K562 (cell line): ENCODE results near the gene CFAP54. TPM values are rescaled to one million over a fixed set of nuclear protein-coding genes. Genes with fewer than 3 reads are reported as not detected.

Experiments
- ATAC-seq: fragments of 200-7000 bp; cut with Tn5 transposase; 3 replicates; pipeline ENCODE4 v1.9.1; 2020; ENCODE audit warnings: moderate library complexity
- BruUV-seq: library from RNA; stranded (reverse); fragments of 400-500 nt; replicated peaks from 2 replicates; lab custom pipeline; 2021; lab: Mats Ljungman, UMichigan
- CTCF ChIA-PET: fragments of 300-600 bp; formaldehyde crosslinking; extraction: SDS; loops from one replicate; lab custom pipeline; 2021; ENCODE audit warnings: low intra/inter-chr PET ratio; lab: Yijun Ruan, JAX
- POLR2A ChIA-PET: fragments of 300-600, 350-650 bp; sonication (Branson Sonifier 250); formaldehyde crosslinking; extraction: SDS; loops from one replicate; lab custom pipeline; 2021; ENCODE audit warnings: antibody characterized with exemption, inconsistent platforms; lab: Yijun Ruan, JAX
- DNase-seq, 4 experiments: peaks; one replicate each; pipeline versions ENCODE4 v3.0.0 to v3.0.0-alpha.2; 2011 to 2018; ENCODE audit warnings: low spot score in 3 of 4, mixed read lengths in 3 of 4; ENCODE audit errors: extremely low read depth in 1 of 4
- FAIRE-seq: peaks from 2 replicates; lab custom pipeline; 2011; peaks lifted over from hg19 to GRCh38; lab: Jason Lieb, UNC
- H2AFZ ChIP-seq: 2 replicates; pipeline ENCODE4 v1.6.0; 2011; ENCODE audit warnings: low read depth, low read length, control low read depth, inconsistent platforms
- H3K27ac ChIP-seq: fragments of 200-600 bp; 3 replicates; pipeline ENCODE4 v1.8.0; 2011; ENCODE audit warnings: low read depth, mild to moderate bottlenecking, control low read depth, inconsistent platforms, low read length, moderate library complexity, mixed read lengths; ENCODE audit errors: extremely low read depth
- H3K27me3 ChIP-seq, 2 experiments: fragments of 300-600 bp in 1 of 2; 2 replicates in 1 of 2; 3 replicates in 1 of 2; pipeline versions ENCODE4 v1.6.0 to v1.8.0; 2011; ENCODE audit warnings: inconsistent platforms in 2 of 2, low read length in 2 of 2, mild to moderate bottlenecking in 1 of 2, mixed read lengths in 1 of 2, moderate library complexity in 1 of 2; ENCODE audit not compliant: control insufficient read depth in 2 of 2, insufficient read depth in 2 of 2
- H3K36me3 ChIP-seq: fragments of 300-600 bp; 3 replicates; pipeline ENCODE4 v1.8.0; 2011; ENCODE audit warnings: mild to moderate bottlenecking, low read length, inconsistent platforms; ENCODE audit not compliant: control insufficient read depth, insufficient read depth
- H3K4me1 ChIP-seq, 2 experiments: fragments of 200-600 bp in 1 of 2; replicated peaks in 1 of 2; 2 replicates in 1 of 2; 3 replicates in 1 of 2; pipeline versions ENCODE4 v1.5.1 to v1.8.0; 2011; ENCODE audit warnings: inconsistent platforms in 2 of 2, low read length in 2 of 2, mild to moderate bottlenecking in 1 of 2, mixed read lengths in 1 of 2, moderate library complexity in 1 of 2; ENCODE audit not compliant: control insufficient read depth in 2 of 2, insufficient read depth in 2 of 2
- H3K4me2 ChIP-seq: 2 replicates; pipeline ENCODE4 v1.6.1; 2011; ENCODE audit warnings: low read length, control low read depth, inconsistent platforms, mixed read lengths; ENCODE audit not compliant: insufficient read depth
- H3K4me3 ChIP-seq: fragments of 200-600 bp; sonication (generic), shearing (Covaris generic); 2 replicates; pipeline ENCODE4 v1.5.1; 2016; ENCODE audit warnings: control low read depth, inconsistent platforms
- H3K79me2 ChIP-seq: fragments of 200-600 bp; 3 replicates; pipeline ENCODE4 v1.8.0; 2011; ENCODE audit warnings: low read length, inconsistent platforms; ENCODE audit not compliant: control insufficient read depth, insufficient read depth
- H3K9ac ChIP-seq, 2 experiments: 2 replicates each; pipeline versions ENCODE4 v1.6.0 to v1.6.1; 2011; ENCODE audit warnings: low read depth in 2 of 2, low read length in 2 of 2, control low read depth in 1 of 2, inconsistent platforms in 1 of 2, mild to moderate bottlenecking in 1 of 2, mixed read lengths in 1 of 2; ENCODE audit not compliant: insufficient read depth in 1 of 2
- H3K9me1 ChIP-seq: one replicate; pipeline ENCODE4 v1.6.0; 2011; ENCODE audit warnings: inconsistent platforms, mild to moderate bottlenecking, low read length, moderate library complexity; ENCODE audit not compliant: control insufficient read depth, insufficient read depth
- H3K9me3 ChIP-seq: replicated peaks from 2 replicates; pipeline ENCODE4 v1.5.1; 2011; ENCODE audit warnings: low read depth, low read length, inconsistent platforms; ENCODE audit not compliant: control insufficient read depth, insufficient read depth
- H4K20me1 ChIP-seq: replicated peaks from 2 replicates; pipeline ENCODE4 v1.6.1; 2011; ENCODE audit warnings: low read length, inconsistent platforms, mixed read lengths; ENCODE audit not compliant: control insufficient read depth, insufficient read depth
- EHMT2 ChIP-seq: fragments of 450-650 bp; IDR thresholded peaks from 2 replicates; pipeline ENCODE4 v1.6.1; 2018; ENCODE audit warnings: antibody characterized with exemption
- HCFC1 ChIP-seq: IDR thresholded peaks from 2 replicates; pipeline ENCODE4 v1.6.1; 2012; ENCODE audit warnings: low read depth, low read length, improper control_type of control experiment
- MIER1 ChIP-seq: fragments of 450-650 bp; IDR thresholded peaks from 2 replicates; pipeline ENCODE4 v1.6.1; 2016; ENCODE audit warnings: antibody characterized with exemption, mild to moderate bottlenecking, low read depth
- NFYB ChIP-seq: IDR thresholded peaks from 2 replicates; pipeline ENCODE4 v1.6.1; 2011; ENCODE audit warnings: mild to moderate bottlenecking, moderate library complexity; ENCODE audit not compliant: insufficient read length; ENCODE audit errors: extremely low read depth
- SOX6 ChIP-seq: fragments of 450-650 bp; IDR thresholded peaks from 2 replicates; pipeline ENCODE4 v1.6.1; 2014; ENCODE audit warnings: mild to moderate bottlenecking
- YBX1 ChIP-seq: fragments of 450-650 bp; IDR thresholded peaks from 2 replicates; pipeline ENCODE4 v1.7.1; 2016; ENCODE audit warnings: mild to moderate bottlenecking
- WGBS: fragments of 100-300 bp; shearing (Covaris generic); methylation state at CpG from one replicate; pipeline ENCODE4 v1.1.6; 2016; ENCODE audit warnings: low coverage, mixed read lengths; ENCODE audit not compliant: insufficient coverage; ENCODE audit errors: missing lambda C conversion rate; 5-methylcytosine and 5-hydroxymethylcytosine counted together
- in situ Hi-C: fragments of 300-500 bp; cut with MboI; formaldehyde crosslinking; loops from 4 replicates; pipeline ENCODE4 v1.15.0; 2018; ENCODE audit warnings: inconsistent platforms, mixed read lengths
- intact Hi-C: fragments of 100-400 bp; cut with micrococcal nuclease; formaldehyde crosslinking; loops from 2 replicates; pipeline ENCODE4 v1.14.2; 2022
- polyA plus RNA-seq, 8 experiments: library from polyadenylated mRNA; depleted of rRNA in 4 of 8; stranded (reverse) in 5 of 8; unstranded in 3 of 8; fragments of >200 nt; fragmentation: Nextera tagmentation in 2 of 8; fragmentation: Illumina TruSeq in 1 of 8; extraction: Ambion mirVana in 2 of 8; extraction: Trizol in 1 of 8; gene quantifications; 2 replicates each; pipeline versions ENCODE4 v1.2.1 to v1.2.3, GENCODE V29; 2011 to 2014; ENCODE audit warnings: inconsistent platforms in 1 of 8, missing spikeins in 1 of 8
- total RNA-seq, 7 experiments: library from RNA; depleted of rRNA in 6 of 7; stranded (reverse); fragments of >200 nt in 6 of 7; fragmentation: Illumina TruSeq in 2 of 7; extraction: Trizol in 2 of 7; gene quantifications; 2 replicates each; pipeline versions ENCODE4 v1.2.1 to v1.2.3, GENCODE V29; 2011 to 2021; ENCODE audit warnings: low replicate concordance in 1 of 7
- TF ChIP-seq, protein P1 (sequence below), 2 experiments: fragments of 450-650 bp; formaldehyde crosslinking in 1 of 2; IDR thresholded peaks; 2 replicates each; pipeline versions ENCODE4 v1.4.0 to v1.6.1; 2014 to 2020; ENCODE audit warnings: mild to moderate bottlenecking in 2 of 2, borderline replicate concordance in 1 of 2, low read depth in 1 of 2

Gene CFAP54
- total and polyA plus RNA-seq, 9 of the 15 experiments (the other 6 are each of a cell fraction or from before 2014, with no cell fraction given) = 0.03 to 0.23 (median 0.10) TPM; not detected in 3

DNA sequence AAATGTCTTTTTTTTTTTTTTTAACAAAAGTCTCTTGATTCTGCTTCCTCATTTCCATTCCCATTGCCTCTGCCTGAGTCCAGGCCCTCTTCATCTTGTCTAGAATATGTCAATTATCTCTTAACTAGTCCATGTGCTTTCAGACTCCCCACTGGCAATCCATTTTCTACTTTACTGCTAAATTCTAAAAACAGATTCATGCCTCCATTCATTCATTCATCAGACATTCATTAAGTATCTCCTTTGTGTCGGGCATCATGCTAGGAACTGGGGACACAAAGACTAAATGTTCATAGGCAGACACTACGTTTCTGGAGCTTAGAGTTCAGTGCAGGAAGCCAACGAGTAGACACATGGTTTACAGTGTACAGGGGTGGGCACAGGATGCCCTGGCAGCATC lies 408.0 kb downstream of the CFAP54 start:
- Histone ChIP-seq H4K20me1 (no peaks in the 10 kb centered on the region), H3K4me1 (0 out of 5 replicates have a peak, but pooled peaks cover 0 to 2% of the 10 kb centered on the region in 2 experiments), H3K4me2 (no peak overlapping the region), H3K9me3 (no peaks in the 10 kb centered on the region), H2AFZ (no peak overlapping the region), H3K9me1 (no peaks in the 10 kb centered on the region), H3K4me3 (no peak overlapping the region), H3K9ac (no peak overlapping the region), H3K36me3 (no peaks in the 10 kb centered on the region), H3K79me2 (no peaks in the 10 kb centered on the region), H3K27ac (no peak overlapping the region), H3K27me3 (peaks cover 3 to 13% of the 10 kb centered on the region in 2 experiments; a peak in 3 of 5 replicates)
- FAIRE-seq (no peak), ATAC-seq (no peak), DNase-seq (no peak)
- in situ Hi-C loops = no loop called here
- POLR2A ChIA-PET = no interaction called here
- intact Hi-C loops = no loop called here
- TF ChIP-seq HCFC1 = no peak
- no peak for TF ChIP-seq SOX6
- TF ChIP-seq YBX1 = no peak
- CTCF ChIA-PET = no interaction called here
- BruUV-seq = no TSS peak
- WGBS = 0% methylated on average over 3 of the region's 3 CpGs

DNA sequence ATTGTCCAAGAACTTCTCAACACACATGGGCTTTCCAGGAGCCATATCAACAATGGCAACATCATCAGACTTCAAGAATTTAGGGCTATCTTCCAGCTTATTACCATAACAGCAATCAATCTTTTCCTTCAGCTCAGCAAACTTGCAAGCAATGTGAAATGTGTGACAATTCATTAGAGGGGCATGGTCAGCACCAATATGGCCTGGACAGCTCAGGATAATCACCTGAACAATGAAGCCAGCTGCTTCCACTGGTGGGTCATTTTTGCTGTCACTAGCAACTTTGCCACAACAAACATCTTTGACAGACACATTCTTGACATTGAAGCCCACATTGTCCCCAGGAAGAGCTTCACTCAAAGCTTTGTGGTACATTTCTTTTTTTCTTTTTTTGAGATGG lies 411.8 kb downstream of the CFAP54 start:
- POLR2A ChIA-PET = no interaction called here
- in situ Hi-C loops = no loop called here

More for the DNA sequence above, 411.8 kb downstream of the CFAP54 start:
- peaks cover 3 to 13% of the 10 kb centered on the region in 2 experiments; a peak in 3 of 5 replicates for H3K27me3 ChIP-seq
- DNase-seq = no peak
- CTCF ChIA-PET = no interaction called here
- H2AFZ ChIP-seq = no peak overlapping the region
- H3K27ac ChIP-seq = no peak overlapping the region
- no peak for FAIRE-seq
- no peaks in the 10 kb centered on the region for H3K9me3 ChIP-seq
- 0 out of 3 replicates have a peak, but pooled peaks have one; percentile 34 for ATAC-seq
- no peak overlapping the region for H3K9ac ChIP-seq
- no peak overlapping the region for H3K4me3 ChIP-seq
- TF ChIP-seq NFYB (no peak), MIER1 (peak; percentile 58; the same call in 1 of the 2 replicates), EHMT2 (peak; percentile 80)
- TF ChIP-seq, protein P1, sequence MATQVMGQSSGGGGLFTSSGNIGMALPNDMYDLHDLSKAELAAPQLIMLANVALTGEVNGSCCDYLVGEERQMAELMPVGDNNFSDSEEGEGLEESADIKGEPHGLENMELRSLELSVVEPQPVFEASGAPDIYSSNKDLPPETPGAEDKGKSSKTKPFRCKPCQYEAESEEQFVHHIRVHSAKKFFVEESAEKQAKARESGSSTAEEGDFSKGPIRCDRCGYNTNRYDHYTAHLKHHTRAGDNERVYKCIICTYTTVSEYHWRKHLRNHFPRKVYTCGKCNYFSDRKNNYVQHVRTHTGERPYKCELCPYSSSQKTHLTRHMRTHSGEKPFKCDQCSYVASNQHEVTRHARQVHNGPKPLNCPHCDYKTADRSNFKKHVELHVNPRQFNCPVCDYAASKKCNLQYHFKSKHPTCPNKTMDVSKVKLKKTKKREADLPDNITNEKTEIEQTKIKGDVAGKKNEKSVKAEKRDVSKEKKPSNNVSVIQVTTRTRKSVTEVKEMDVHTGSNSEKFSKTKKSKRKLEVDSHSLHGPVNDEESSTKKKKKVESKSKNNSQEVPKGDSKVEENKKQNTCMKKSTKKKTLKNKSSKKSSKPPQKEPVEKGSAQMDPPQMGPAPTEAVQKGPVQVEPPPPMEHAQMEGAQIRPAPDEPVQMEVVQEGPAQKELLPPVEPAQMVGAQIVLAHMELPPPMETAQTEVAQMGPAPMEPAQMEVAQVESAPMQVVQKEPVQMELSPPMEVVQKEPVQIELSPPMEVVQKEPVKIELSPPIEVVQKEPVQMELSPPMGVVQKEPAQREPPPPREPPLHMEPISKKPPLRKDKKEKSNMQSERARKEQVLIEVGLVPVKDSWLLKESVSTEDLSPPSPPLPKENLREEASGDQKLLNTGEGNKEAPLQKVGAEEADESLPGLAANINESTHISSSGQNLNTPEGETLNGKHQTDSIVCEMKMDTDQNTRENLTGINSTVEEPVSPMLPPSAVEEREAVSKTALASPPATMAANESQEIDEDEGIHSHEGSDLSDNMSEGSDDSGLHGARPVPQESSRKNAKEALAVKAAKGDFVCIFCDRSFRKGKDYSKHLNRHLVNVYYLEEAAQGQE (IDR thresholded peaks at IDR 0.05; ENCODE audit: borderline replicate concordance) = peak; percentile 91
- TF ChIP-seq, protein P1 (CRISPR knock-in tag; IDR thresholded peaks at IDR 0.05; ENCODE audit: low read depth) = no peak
- H3K79me2 ChIP-seq = no peaks in the 10 kb centered on the region
- no peaks in the 10 kb centered on the region for H3K9me1 ChIP-seq
- intact Hi-C loops = loop anchor here (10.0 kb wide), 1 partner anchor 1604 kb away; no protein-coding TSS in a partner anchor
- H3K4me1 ChIP-seq = 0 out of 5 replicates have a peak, but pooled peaks cover 0 to 5% of the 10 kb centered on the region in 2 experiments
- H3K36me3 ChIP-seq = no peaks in the 10 kb centered on the region
- no peaks in the 10 kb centered on the region for H4K20me1 ChIP-seq
- no TSS peak for BruUV-seq
- H3K4me2 ChIP-seq = no peak overlapping the region
